HFFc6 (cell line): Measurements from ENCODE around the gene CNIH3. TPM values are rescaled to one million over a fixed set of nuclear protein-coding genes. Genes with fewer than 3 reads are reported as not detected.

Source experiments
- DNase-seq: peaks from one replicate; pipeline ENCODE4 v3.0.0-alpha.2; 2018
- H3K27ac Mint-ChIP-seq: 2 replicates; pipeline ENCODE4 v1.8.0; 2020; ENCODE audit warnings: mild to moderate bottlenecking, mixed read lengths
- H3K27me3 Mint-ChIP-seq: 2 replicates; pipeline ENCODE4 v1.8.0; 2021; ENCODE audit warnings: mild to moderate bottlenecking, moderate library complexity, mixed read lengths; ENCODE audit not compliant: insufficient read depth
- H3K36me3 Mint-ChIP-seq: 2 replicates; pipeline ENCODE4 v1.8.0; 2021; ENCODE audit warnings: low read depth, mixed read lengths
- H3K4me1 Mint-ChIP-seq: 2 replicates; pipeline ENCODE4 v1.8.0; 2020; ENCODE audit warnings: low read depth, mixed read lengths
- H3K4me3 Mint-ChIP-seq: 2 replicates; pipeline ENCODE4 v1.8.0; 2020; ENCODE audit warnings: mild to moderate bottlenecking, moderate library complexity, mixed read lengths
- H3K9me3 Mint-ChIP-seq: 2 replicates; pipeline ENCODE4 v1.8.0; 2020; ENCODE audit warnings: mild to moderate bottlenecking, mixed read lengths
- CTCF ChIP-seq: fragments of 200-600 bp; sonication (generic); IDR thresholded peaks from 2 replicates; pipeline ENCODE4 v1.5.0; 2021; ENCODE audit warnings: antibody characterized with exemption, mild to moderate bottlenecking
- total RNA-seq, 6 experiments: library from RNA; stranded (reverse); fragmentation: NEBNext Ultra II Directional; extraction: Animal tissue kit (Norgen Biotek cat#: 25700); gene quantifications; 2 replicates in 1 of 6; 3 replicates in 5 of 6; pipeline ENCODE4 v1.2.3, GENCODE V29; 2021

CNIH3 gene
- total RNA-seq, 6 experiments from 2014 or later, result 18.6 to 32.3 (median 30.5) TPM

GRCh38 chr1:224730540-224730939 is 114.4 kb downstream of the CNIH3 start:
- Mint-ChIP-seq H3K27me3 (peaks cover 2% of the 10 kb centered on the region), H3K36me3 (peaks cover 30% of the 10 kb centered on the region; the same call in 1 of the 2 replicates), H3K9me3 (no peaks in the 10 kb centered on the region), H3K4me3 (no peak overlapping the region), H3K27ac (peak overlapping the region; percentile 44), H3K4me1 (peaks cover 71% of the 10 kb centered on the region)
- DNase-seq, result no peak
- TF ChIP-seq CTCF, result no peak

- H3K27ac Mint-ChIP-seq, result no peak overlapping the region; the same call in 1 of the 2 replicates
- no peak for DNase-seq
- peaks cover 30% of the 10 kb centered on the region; the same call in 1 of the 2 replicates for H3K36me3 Mint-ChIP-seq
Observed at GRCh38 chr1:224730965-224731364, 114.8 kb downstream of the CNIH3 start.

GRCh38 chr1:224731633-224732032 is 115.5 kb downstream of the CNIH3 start:
- H3K4me1 Mint-ChIP-seq, result peaks cover 66% of the 10 kb centered on the region
- H3K27me3 Mint-ChIP-seq, result peaks cover 2% of the 10 kb centered on the region
- no peaks in the 10 kb centered on the region for H3K9me3 Mint-ChIP-seq
- H3K36me3 Mint-ChIP-seq, result peaks cover 30% of the 10 kb centered on the region; the same call in 1 of the 2 replicates
- no peak for TF ChIP-seq CTCF
- no peak for DNase-seq
- H3K27ac Mint-ChIP-seq, result peak overlapping the region; percentile 81
- no peak overlapping the region for H3K4me3 Mint-ChIP-seq

More at GRCh38 chr1:224730965-224731364, 114.8 kb downstream of the CNIH3 start:
- H3K4me1 Mint-ChIP-seq, result peaks cover 66% of the 10 kb centered on the region
- peaks cover 2% of the 10 kb centered on the region for H3K27me3 Mint-ChIP-seq
- TF ChIP-seq CTCF, result no peak
- H3K9me3 Mint-ChIP-seq, result no peaks in the 10 kb centered on the region
- H3K4me3 Mint-ChIP-seq, result no peak overlapping the region

GRCh38 chr1:224732377-224733026 is 116.4 kb downstream of the CNIH3 start:
- no peak for DNase-seq
- Mint-ChIP-seq H3K9me3 (no peaks in the 10 kb centered on the region), H3K27ac (peak overlapping the region; percentile 81), H3K4me1 (peaks cover 66% of the 10 kb centered on the region), H3K27me3 (peaks cover 2% of the 10 kb centered on the region), H3K36me3 (peaks cover 30% of the 10 kb centered on the region; the same call in 1 of the 2 replicates), H3K4me3 (no peak overlapping the region)
- TF ChIP-seq CTCF, result no peak

GRCh38 chr1:224733027-224733911 is 117.2 kb downstream of the CNIH3 start:
- H3K4me3 Mint-ChIP-seq, result no peak overlapping the region
- TF ChIP-seq CTCF, result no peak

More at GRCh38 chr1:224733027-224733911, 117.2 kb downstream of the CNIH3 start:
- DNase-seq, result peak; percentile 58
- H3K4me1 Mint-ChIP-seq, result peaks cover 65% of the 10 kb centered on the region
- H3K27ac Mint-ChIP-seq, result peak overlapping the region; percentile 81
- H3K36me3 Mint-ChIP-seq, result peaks cover 24% of the 10 kb centered on the region; the same call in 1 of the 2 replicates
- H3K27me3 Mint-ChIP-seq, result peaks cover 2% of the 10 kb centered on the region
- H3K9me3 Mint-ChIP-seq, result no peaks in the 10 kb centered on the region
